ENCODE results near the gene FBXO38.

The FBXO38 gene

DNA sequence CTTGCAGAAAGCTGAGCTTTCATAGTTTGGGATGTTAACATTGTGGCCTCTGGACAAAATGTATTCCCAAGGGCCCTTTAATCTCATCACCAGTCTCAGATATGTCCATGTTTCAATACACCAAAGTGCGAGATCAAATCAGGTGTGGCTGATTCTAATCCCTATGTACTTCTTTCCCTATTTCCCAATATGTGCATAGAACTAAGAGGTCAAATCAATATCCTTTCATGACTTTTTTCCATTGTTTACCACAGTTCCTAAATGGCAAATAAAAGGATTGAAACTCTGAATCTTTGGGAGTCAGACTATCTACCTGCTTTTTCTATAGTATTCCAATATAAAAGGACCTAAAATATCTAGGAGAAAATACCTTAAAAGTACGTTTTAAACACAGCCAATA, 105.0 kb downstream of the FBXO38 start:
- WGBS (ENCODE audit: insufficient coverage, insufficient read length), result no CpG with 5 or more reads among the region's 2 CpGs
- no peak for DNase-seq (ENCODE audit: low read depth, low spot score)
- peaks cover 3% of the 10 kb centered on the region; the same call in 1 of the 2 replicates for H3K27me3 ChIP-seq (ENCODE audit: control insufficient read depth, insufficient read depth, low read length)
- H3K27ac ChIP-seq (ENCODE audit: low read length), result no peak overlapping the region
- H3K4me1 ChIP-seq (ENCODE audit: control insufficient read depth, insufficient read depth, low read length), result no peaks in the 10 kb centered on the region
- H3K4me3 ChIP-seq (ENCODE audit: low read length), result no peak overlapping the region
- H3K36me3 ChIP-seq (ENCODE audit: control insufficient read depth, insufficient read depth, low read length), result no peaks in the 10 kb centered on the region
- no peaks in the 10 kb centered on the region for H3K9me3 ChIP-seq (ENCODE audit: control insufficient read depth, insufficient read depth, low read length)

GRCh38 chr5:148491015-148491792, 107.4 kb downstream of the FBXO38 start:
- no peak for DNase-seq (ENCODE audit: low read depth, low spot score)

GRCh38 chr5:148491793-148492184, 108.0 kb downstream of the FBXO38 start:
- H3K4me1 ChIP-seq (ENCODE audit: control insufficient read depth, insufficient read depth, low read length), result no peaks in the 10 kb centered on the region
- WGBS (ENCODE audit: insufficient coverage, insufficient read length), result no CpG with 5 or more reads among the region's 6 CpGs
- no peak overlapping the region for H3K4me3 ChIP-seq (ENCODE audit: low read length)
- H3K9me3 ChIP-seq (ENCODE audit: control insufficient read depth, insufficient read depth, low read length), result no peaks in the 10 kb centered on the region
- no peaks in the 10 kb centered on the region for H3K36me3 ChIP-seq (ENCODE audit: control insufficient read depth, insufficient read depth, low read length)
- DNase-seq (ENCODE audit: low read depth, low spot score), result no peak
- H3K27ac ChIP-seq (ENCODE audit: low read length), result no peak overlapping the region
- no peaks in the 10 kb centered on the region for H3K27me3 ChIP-seq (ENCODE audit: control insufficient read depth, insufficient read depth, low read length)

More at GRCh38 chr5:148491015-148491792, 107.4 kb downstream of the FBXO38 start:
- H3K4me1 ChIP-seq (ENCODE audit: control insufficient read depth, insufficient read depth, low read length), result no peaks in the 10 kb centered on the region
- H3K36me3 ChIP-seq (ENCODE audit: control insufficient read depth, insufficient read depth, low read length), result no peaks in the 10 kb centered on the region
- no peaks in the 10 kb centered on the region for H3K27me3 ChIP-seq (ENCODE audit: control insufficient read depth, insufficient read depth, low read length)
- no CpG with 5 or more reads among the region's 10 CpGs for WGBS (ENCODE audit: insufficient coverage, insufficient read length)
- H3K4me3 ChIP-seq (ENCODE audit: low read length), result no peak overlapping the region
- no peaks in the 10 kb centered on the region for H3K9me3 ChIP-seq (ENCODE audit: control insufficient read depth, insufficient read depth, low read length)
- H3K27ac ChIP-seq (ENCODE audit: low read length), result no peak overlapping the region

- Histone ChIP-seq H3K4me1 (ENCODE audit: control insufficient read depth, insufficient read depth, low read length) (no peaks in the 10 kb centered on the region), H3K9me3 (ENCODE audit: control insufficient read depth, insufficient read depth, low read length) (no peaks in the 10 kb centered on the region), H3K4me3 (ENCODE audit: low read length) (no peak overlapping the region), H3K36me3 (ENCODE audit: control insufficient read depth, insufficient read depth, low read length) (no peaks in the 10 kb centered on the region), H3K27ac (ENCODE audit: low read length) (no peak overlapping the region), H3K27me3 (ENCODE audit: control insufficient read depth, insufficient read depth, low read length) (no peaks in the 10 kb centered on the region)
- WGBS (ENCODE audit: insufficient coverage, insufficient read length), result no CpG with 5 or more reads among the region's 1 CpG
- no peak for DNase-seq (ENCODE audit: low read depth, low spot score)
Observed at GRCh38 chr5:148492351-148492750, 108.6 kb downstream of the FBXO38 start.

All from iPS DF 6.9 (cell line).